HEK293 (cell line): ENCODE measurements around the gene STAG3.

Source experiments
- CTCF ChIA-PET: fragments of 350-600 bp; formaldehyde crosslinking; extraction: SDS; loops from one replicate; lab custom pipeline; 2021; ENCODE audit warnings: antibody characterized with exemption; lab: Yijun Ruan, JAX
- POLR2A ChIA-PET: fragments of 300-600 bp; formaldehyde crosslinking; extraction: SDS; loops from one replicate; lab custom pipeline; 2020; ENCODE audit warnings: antibody characterized with exemption, inconsistent platforms; lab: Yijun Ruan, JAX
- H3K27ac ChIP-seq: fragments of 200-500 bp; sonication (Bioruptor generic); 2 replicates; pipeline ENCODE4 v1.5.1; 2014; ENCODE audit warnings: low read depth, low read length, control low read depth, inconsistent platforms; ENCODE audit errors: extremely low read depth
- H3K36me3 ChIP-seq, 2 experiments: fragments of 200-500 bp in 1 of 2; sonication (Bioruptor generic) in 1 of 2; 1 replicate in 1 of 2; 2 replicates in 1 of 2; pipeline ENCODE4 v1.5.1; 2014 to 2017; ENCODE audit warnings: inconsistent platforms in 2 of 2, low read length in 2 of 2; ENCODE audit not compliant: control insufficient read depth in 2 of 2, insufficient read depth in 1 of 2
- H3K4me1 ChIP-seq: fragments of 200-500 bp; sonication (Bioruptor generic); 2 replicates; pipeline ENCODE4 v1.5.1; 2014; ENCODE audit warnings: mild to moderate bottlenecking, low read length, inconsistent platforms; ENCODE audit not compliant: control insufficient read depth, insufficient read depth
- H3K4me3 ChIP-seq: 2 replicates; pipeline ENCODE4 v1.5.1; 2011; ENCODE audit warnings: low read depth, mild to moderate bottlenecking, control low read depth, low read length, moderate library complexity
- H3K9me3 ChIP-seq: fragments of 200-500 bp; sonication (Bioruptor generic); 2 replicates; pipeline ENCODE4 v1.5.1; 2014; ENCODE audit warnings: low read depth, low read length, inconsistent platforms; ENCODE audit not compliant: control insufficient read depth, insufficient read depth
- EGR2 ChIP-seq: fragments of 450-650 bp; formaldehyde crosslinking; IDR thresholded peaks from 2 replicates; pipeline ENCODE4 v1.5.1; 2016; ENCODE audit warnings: low read depth, missing biosample characterization, missing genetic modification characterization
- FEZF1 ChIP-seq: fragments of 450-650 bp; formaldehyde crosslinking; IDR thresholded peaks from 2 replicates; pipeline ENCODE4 v1.5.1; 2016; ENCODE audit warnings: missing biosample characterization, missing genetic modification characterization
- GFI1B ChIP-seq: fragments of 450-650 bp; formaldehyde crosslinking; IDR thresholded peaks from 2 replicates; pipeline ENCODE4 v1.5.1; 2016; ENCODE audit warnings: missing biosample characterization, missing genetic modification characterization
- GLIS1 ChIP-seq: fragments of 450-650 bp; formaldehyde crosslinking; IDR thresholded peaks from 2 replicates; pipeline ENCODE4 v1.5.1; 2016; ENCODE audit warnings: missing biosample characterization, missing genetic modification characterization
- GLIS2 ChIP-seq: fragments of 450-650 bp; formaldehyde crosslinking; IDR thresholded peaks from 2 replicates; pipeline ENCODE4 v1.5.1; 2016; ENCODE audit warnings: missing biosample characterization, missing genetic modification characterization
- IKZF3 ChIP-seq: fragments of 450-650 bp; IDR thresholded peaks from 2 replicates; pipeline ENCODE4 v1.5.0; 2018; ENCODE audit warnings: missing biosample characterization, mild to moderate bottlenecking, missing genetic modification characterization, moderate library complexity
- KLF16 ChIP-seq: fragments of 450-650 bp; formaldehyde crosslinking; IDR thresholded peaks from 2 replicates; pipeline ENCODE4 v1.5.1; 2017; ENCODE audit warnings: missing biosample characterization, missing genetic modification characterization
- KLF9 ChIP-seq: fragments of 450-650 bp; formaldehyde crosslinking; IDR thresholded peaks from 2 replicates; pipeline ENCODE4 v1.5.1; 2016; ENCODE audit warnings: missing biosample characterization, missing genetic modification characterization, low read depth
- PRDM10 ChIP-seq: fragments of 450-650 bp; formaldehyde crosslinking; IDR thresholded peaks from 2 replicates; pipeline ENCODE4 v1.5.1; 2016; ENCODE audit warnings: missing biosample characterization, missing genetic modification characterization
- SCRT1 ChIP-seq: fragments of 450-650 bp; formaldehyde crosslinking; IDR thresholded peaks from 2 replicates; pipeline ENCODE4 v1.5.1; 2016; ENCODE audit warnings: missing biosample characterization, missing genetic modification characterization, borderline replicate concordance
- SETDB1 ChIP-seq: IDR thresholded peaks from one replicate; pipeline ENCODE4 v1.6.1; 2017; ENCODE audit warnings: mild to moderate bottlenecking, low read length, moderate library complexity, mixed read lengths; ENCODE audit not compliant: insufficient read length
- SP2 ChIP-seq: fragments of 450-650 bp; formaldehyde crosslinking; IDR thresholded peaks from 2 replicates; pipeline ENCODE4 v1.5.1; 2016; ENCODE audit warnings: missing biosample characterization, missing genetic modification characterization
- ZBTB17 ChIP-seq: fragments of 450-650 bp; formaldehyde crosslinking; IDR thresholded peaks from 2 replicates; pipeline ENCODE4 v1.5.1; 2016; ENCODE audit warnings: missing biosample characterization, missing genetic modification characterization
- ZFHX2 ChIP-seq: fragments of 450-650 bp; formaldehyde crosslinking; conservative IDR thresholded peaks from 2 replicates; pipeline ENCODE4 v1.5.1; 2016; ENCODE audit warnings: missing biosample characterization, missing genetic modification characterization
- ZIC2 ChIP-seq: fragments of 450-650 bp; formaldehyde crosslinking; IDR thresholded peaks from 2 replicates; pipeline ENCODE4 v1.5.1; 2016; ENCODE audit warnings: missing biosample characterization, missing genetic modification characterization
- ZNF10 ChIP-seq: fragments of 450-650 bp; formaldehyde crosslinking; IDR thresholded peaks from 2 replicates; pipeline ENCODE4 v1.5.1; 2017; ENCODE audit warnings: missing biosample characterization, missing genetic modification characterization
- ZNF121 ChIP-seq: fragments of 450-650 bp; formaldehyde crosslinking; IDR thresholded peaks from 2 replicates; pipeline ENCODE4 v1.5.1; 2016; ENCODE audit warnings: missing biosample characterization, missing genetic modification characterization
- ZNF133 ChIP-seq: fragments of 450-650 bp; formaldehyde crosslinking; IDR thresholded peaks from 2 replicates; pipeline ENCODE4 v1.5.1; 2016; ENCODE audit warnings: missing biosample characterization, missing genetic modification characterization
- ZNF148 ChIP-seq: fragments of 450-650 bp; formaldehyde crosslinking; IDR thresholded peaks from 2 replicates; pipeline ENCODE4 v1.5.0; 2017; ENCODE audit warnings: missing biosample characterization, missing genetic modification characterization, borderline replicate concordance
- ZNF16 ChIP-seq: fragments of 450-650 bp; formaldehyde crosslinking; IDR thresholded peaks from 2 replicates; pipeline ENCODE4 v1.5.1; 2016; ENCODE audit warnings: low read depth, missing biosample characterization, missing genetic modification characterization
- ZNF302 ChIP-seq: fragments of 450-650 bp; formaldehyde crosslinking; IDR thresholded peaks from 2 replicates; pipeline ENCODE4 v1.5.1; 2016; ENCODE audit warnings: missing biosample characterization, missing genetic modification characterization, low read depth
- ZNF473 ChIP-seq: fragments of 450-650 bp; formaldehyde crosslinking; IDR thresholded peaks from 2 replicates; pipeline ENCODE4 v1.5.1; 2017; ENCODE audit warnings: missing biosample characterization, missing genetic modification characterization
- ZNF48 ChIP-seq: fragments of 450-650 bp; formaldehyde crosslinking; IDR thresholded peaks from 2 replicates; pipeline ENCODE4 v1.5.1; 2016; ENCODE audit warnings: missing biosample characterization, missing genetic modification characterization
- ZNF600 ChIP-seq: fragments of 450-650 bp; formaldehyde crosslinking; IDR thresholded peaks from 2 replicates; pipeline ENCODE4 v1.5.1; 2016; ENCODE audit warnings: missing biosample characterization, missing genetic modification characterization
- ZSCAN30 ChIP-seq: fragments of 450-650 bp; IDR thresholded peaks from 2 replicates; pipeline ENCODE4 v1.5.1; 2018; ENCODE audit warnings: missing biosample characterization, mild to moderate bottlenecking, missing genetic modification characterization, moderate library complexity
- ZSCAN5A ChIP-seq: fragments of 450-650 bp; formaldehyde crosslinking; IDR thresholded peaks from 2 replicates; pipeline ENCODE4 v1.5.1; 2016; ENCODE audit warnings: missing biosample characterization, missing genetic modification characterization
- TF ChIP-seq, protein P1 (sequence below): fragments of 450-650 bp; formaldehyde crosslinking; IDR thresholded peaks from 2 replicates; pipeline ENCODE4 v1.5.1; 2016; ENCODE audit warnings: missing biosample characterization, missing genetic modification characterization

The STAG3 gene

GRCh38 chr7:100153708-100154535 lies 23.8 kb upstream of the STAG3 start (continued):
- no peak for TF ChIP-seq ZSCAN30 (tag by site-specific recombination)
- TF ChIP-seq, protein P1, sequence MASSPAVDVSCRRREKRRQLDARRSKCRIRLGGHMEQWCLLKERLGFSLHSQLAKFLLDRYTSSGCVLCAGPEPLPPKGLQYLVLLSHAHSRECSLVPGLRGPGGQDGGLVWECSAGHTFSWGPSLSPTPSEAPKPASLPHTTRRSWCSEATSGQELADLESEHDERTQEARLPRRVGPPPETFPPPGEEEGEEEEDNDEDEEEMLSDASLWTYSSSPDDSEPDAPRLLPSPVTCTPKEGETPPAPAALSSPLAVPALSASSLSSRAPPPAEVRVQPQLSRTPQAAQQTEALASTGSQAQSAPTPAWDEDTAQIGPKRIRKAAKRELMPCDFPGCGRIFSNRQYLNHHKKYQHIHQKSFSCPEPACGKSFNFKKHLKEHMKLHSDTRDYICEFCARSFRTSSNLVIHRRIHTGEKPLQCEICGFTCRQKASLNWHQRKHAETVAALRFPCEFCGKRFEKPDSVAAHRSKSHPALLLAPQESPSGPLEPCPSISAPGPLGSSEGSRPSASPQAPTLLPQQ (tag by site-specific recombination) = no peak
- no peak for TF ChIP-seq ZNF302 (tag by site-specific recombination)
- peak; percentile 76 for TF ChIP-seq SP2
- TF ChIP-seq ZBTB17 = peak; percentile 93
- TF ChIP-seq GFI1B = no peak
- TF ChIP-seq ZNF473 (tag by site-specific recombination) = no peak
- TF ChIP-seq ZNF10 (tag by site-specific recombination) = peak; percentile 47; the same call in 1 of the 2 replicates
- TF ChIP-seq ZNF16 = no peak
- TF ChIP-seq SCRT1 (tag by site-specific recombination) = peak; percentile 97
- TF ChIP-seq SETDB1 = no peak
- no peak for TF ChIP-seq ZNF48 (tag by site-specific recombination)
- no peak for TF ChIP-seq KLF16 (tag by site-specific recombination)
- TF ChIP-seq ZNF121 (tag by site-specific recombination) = no peak
- no peak for TF ChIP-seq ZSCAN5A (tag by site-specific recombination)
- TF ChIP-seq ZNF148 = no peak
- TF ChIP-seq IKZF3 = peak; percentile 26

DNA sequence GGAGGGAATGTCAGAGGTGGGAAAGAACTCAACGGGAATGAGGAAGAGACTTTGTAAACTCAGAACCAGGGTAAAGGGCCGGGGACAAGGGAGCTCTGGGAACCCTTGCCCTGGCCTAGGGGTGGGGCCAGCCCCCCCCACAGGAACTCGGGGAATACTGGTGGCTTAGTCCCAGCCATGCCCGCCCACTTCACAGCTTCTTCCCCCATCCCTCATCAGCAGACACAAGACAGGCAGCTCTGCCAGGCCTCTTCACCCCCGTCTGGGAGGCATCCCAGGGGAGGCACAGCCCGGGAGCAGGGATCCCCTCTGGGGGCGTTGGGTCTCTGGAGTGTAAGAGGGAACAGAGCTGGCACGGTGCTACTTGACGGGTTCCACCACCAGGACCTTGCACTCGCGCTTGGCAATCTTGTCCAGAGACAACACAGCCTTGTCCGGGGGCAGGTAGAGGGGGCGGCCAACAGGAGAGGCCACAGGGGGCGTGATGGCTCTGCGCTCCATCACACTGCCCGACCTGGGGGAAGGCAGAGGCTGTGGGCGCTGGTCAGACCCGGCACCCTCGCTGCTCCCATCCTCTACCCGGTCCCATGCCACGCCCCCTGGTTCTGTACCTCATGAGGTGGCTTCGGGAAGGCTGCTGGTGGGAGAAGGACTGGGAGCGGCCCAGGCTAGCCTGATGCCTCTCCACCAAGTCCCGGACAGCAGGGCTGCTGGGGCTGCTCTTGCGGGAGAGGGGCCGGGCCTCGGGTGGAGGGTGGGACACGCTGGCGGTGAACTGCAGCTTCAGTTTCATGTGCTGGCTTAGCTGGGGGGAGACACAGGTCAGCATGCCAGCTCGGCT lies 22.8 kb upstream of the STAG3 start:
- peak; percentile 81 for TF ChIP-seq ZFHX2 (tag by site-specific recombination)
- peak; percentile 85 for TF ChIP-seq GLIS2 (tag by site-specific recombination)
- TF ChIP-seq ZNF133 (tag by site-specific recombination) = no peak
- peak; percentile 76 for TF ChIP-seq ZNF600 (tag by site-specific recombination)
- TF ChIP-seq KLF9 (tag by site-specific recombination) = peak; percentile 51; the same call in 1 of the 2 replicates
- TF ChIP-seq EGR2 (tag by site-specific recombination) = peak; percentile 84
- peak; percentile 77 for TF ChIP-seq ZIC2
- peak; percentile 79 for TF ChIP-seq GLIS1 (tag by site-specific recombination)
- no peak for TF ChIP-seq PRDM10 (tag by site-specific recombination)
- TF ChIP-seq FEZF1 (tag by site-specific recombination) = no peak
- peak; percentile 29 for TF ChIP-seq SP2
- H3K36me3 ChIP-seq = peaks cover 15 to 56% of the 10 kb centered on the region in 2 experiments; a peak in 2 of 3 replicates
- POLR2A ChIA-PET = interaction anchor here (1.2 kb wide), 1 partner anchor 23 kb away, joined by 3 read pairs; the partner anchor contains the start of genes GPC2 and STAG3
- no peak overlapping the region for H3K4me3 ChIP-seq
- H3K4me1 ChIP-seq = peaks cover 6% of the 10 kb centered on the region
- H3K9me3 ChIP-seq = no peaks in the 10 kb centered on the region
- H3K27ac ChIP-seq = no peak overlapping the region
- CTCF ChIA-PET = interaction anchor here (0.6 to 1.1 kb wide), 2 partner anchors 23 to 32 kb away, joined by 3 to 5 read pairs; partner anchors contain the start of genes GPC2 and STAG3
